Peyer's patch (tissue), 4 donors: ENCODE data around the gene DDR2.

Source experiments
- POLR2A ChIP-seq, 2 donors: fragments of 450-650 bp; IDR thresholded peaks; one replicate each; pipeline ENCODE4 v1.5.1; 2017; ENCODE audit warnings: antibody characterized with exemption in 2 of 2, mild to moderate bottlenecking in 2 of 2, moderate library complexity in 2 of 2
- TF ChIP-seq, protein P1 (sequence below), 6 experiments: fragments of 450-650 bp in 4 of 6; fragments of 200-600 bp in 2 of 6; sonication (generic) in 1 of 6; IDR thresholded peaks; one replicate each; pipeline ENCODE4 v1.5.1; 2017 to 2019; ENCODE audit warnings: antibody characterized with exemption in 6 of 6, mild to moderate bottlenecking in 3 of 6, moderate library complexity in 1 of 6

DNA sequence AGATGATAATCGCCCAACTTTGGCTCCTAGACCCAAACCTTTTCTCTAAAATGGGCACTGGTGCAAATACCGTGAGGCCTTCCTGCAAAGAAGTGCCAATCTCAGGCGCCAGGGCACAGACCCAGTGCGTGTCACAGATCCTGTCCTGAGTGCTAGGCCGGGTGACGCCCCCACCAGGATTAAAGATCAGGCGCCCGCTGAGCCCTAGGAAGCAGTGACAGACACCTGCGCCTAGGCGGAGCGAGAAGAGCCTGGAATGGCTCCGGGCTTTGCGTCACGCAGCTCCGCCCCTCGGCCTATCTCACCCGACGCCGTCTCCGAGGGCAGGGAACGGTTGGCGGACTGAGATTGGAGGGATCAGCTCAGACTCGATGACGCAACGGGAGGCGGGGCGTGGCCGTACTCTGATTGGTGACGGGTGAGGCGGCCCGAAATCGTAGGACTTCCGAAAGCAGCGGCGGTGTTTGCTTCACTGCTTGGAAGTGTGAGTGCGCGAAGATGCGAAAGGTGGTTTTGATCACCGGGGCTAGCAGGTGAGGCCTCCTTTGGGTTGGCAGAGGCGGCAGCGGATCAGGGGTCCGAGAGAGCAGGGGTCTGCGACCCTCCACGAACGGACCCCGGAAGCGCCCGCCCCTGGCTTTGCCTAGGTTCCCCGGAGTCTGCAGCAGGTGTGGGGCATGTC is 158.2 kb downstream of the DDR2 start, which contains the start of gene HSD17B7:
- TF ChIP-seq, protein P1, sequence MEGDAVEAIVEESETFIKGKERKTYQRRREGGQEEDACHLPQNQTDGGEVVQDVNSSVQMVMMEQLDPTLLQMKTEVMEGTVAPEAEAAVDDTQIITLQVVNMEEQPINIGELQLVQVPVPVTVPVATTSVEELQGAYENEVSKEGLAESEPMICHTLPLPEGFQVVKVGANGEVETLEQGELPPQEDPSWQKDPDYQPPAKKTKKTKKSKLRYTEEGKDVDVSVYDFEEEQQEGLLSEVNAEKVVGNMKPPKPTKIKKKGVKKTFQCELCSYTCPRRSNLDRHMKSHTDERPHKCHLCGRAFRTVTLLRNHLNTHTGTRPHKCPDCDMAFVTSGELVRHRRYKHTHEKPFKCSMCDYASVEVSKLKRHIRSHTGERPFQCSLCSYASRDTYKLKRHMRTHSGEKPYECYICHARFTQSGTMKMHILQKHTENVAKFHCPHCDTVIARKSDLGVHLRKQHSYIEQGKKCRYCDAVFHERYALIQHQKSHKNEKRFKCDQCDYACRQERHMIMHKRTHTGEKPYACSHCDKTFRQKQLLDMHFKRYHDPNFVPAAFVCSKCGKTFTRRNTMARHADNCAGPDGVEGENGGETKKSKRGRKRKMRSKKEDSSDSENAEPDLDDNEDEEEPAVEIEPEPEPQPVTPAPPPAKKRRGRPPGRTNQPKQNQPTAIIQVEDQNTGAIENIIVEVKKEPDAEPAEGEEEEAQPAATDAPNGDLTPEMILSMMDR (IDR thresholded peaks at IDR 0.05) = peak in 2 of 6 experiments; percentile 39 to 41
- TF ChIP-seq POLR2A (IDR thresholded peaks at IDR 0.05) = peak; percentile 16 to 54
